Spinal cord (tissue), 10 donors: Measurements from ENCODE around the gene MARCHF6. TPM values are rescaled to one million over a fixed set of nuclear protein-coding genes. Genes with fewer than 3 reads are reported as not detected.

Experiments
- DNase-seq, 6 donors: peaks; one replicate each; pipeline versions ENCODE4 v3.0.0 to v3.0.0-alpha.2; 2013 to 2015; ENCODE audit warnings: low spot score in 6 of 6, low read depth in 4 of 6
- H3K27ac ChIP-seq: one replicate; pipeline ENCODE4 v1.5.1; 2013; ENCODE audit warnings: low read depth, low read length, control low read depth
- H3K27me3 ChIP-seq: one replicate; pipeline ENCODE4 v1.6.1; 2013; ENCODE audit warnings: low read length; ENCODE audit not compliant: control insufficient read depth, insufficient read depth
- H3K36me3 ChIP-seq: one replicate; pipeline ENCODE4 v1.6.1; 2013; ENCODE audit warnings: low read length; ENCODE audit not compliant: control insufficient read depth, insufficient read depth
- H3K4me1 ChIP-seq: one replicate; pipeline ENCODE4 v1.6.1; 2013; ENCODE audit warnings: low read length; ENCODE audit not compliant: control insufficient read depth, insufficient read depth
- H3K4me3 ChIP-seq: one replicate; pipeline ENCODE4 v1.5.1; 2013; ENCODE audit warnings: low read depth, low read length, control low read depth
- H3K9me3 ChIP-seq: one replicate; pipeline ENCODE4 v1.6.1; 2013; ENCODE audit warnings: low read length; ENCODE audit not compliant: control insufficient read depth, insufficient read depth
- WGBS: methylation state at CpG from one replicate; pipeline ENCODE4 v1.1.5; 2013; ENCODE audit warnings: missing lambda C conversion rate; ENCODE audit not compliant: insufficient coverage; 5-methylcytosine and 5-hydroxymethylcytosine counted together
- polyA plus RNA-seq, 2 donors: library from polyadenylated mRNA; unstranded; fragments of 120-200 nt; gene quantifications; one replicate each; pipeline ENCODE4 v1.2.1, GENCODE V29; 2013; ENCODE audit not compliant: insufficient read length in 2 of 2
- total RNA-seq, 2 donors: library from RNA; depleted of rRNA in 1 of 2; stranded (reverse); fragments of 120-200 nt in 1 of 2; fragments of >200 nt in 1 of 2; gene quantifications; one replicate each; pipeline versions ENCODE4 v1.2.3 to v1.2.4, GENCODE V29; 2013 to 2014
- donor health status: healthy.

Gene MARCHF6
- total and polyA plus RNA-seq, 4 donors = 173 to 234 (median 191) TPM

- H3K4me1 ChIP-seq = no peaks in the 10 kb centered on the region
- no peak overlapping the region for H3K27ac ChIP-seq
- no peak for DNase-seq
- H3K4me3 ChIP-seq = no peak overlapping the region
- WGBS = 77% methylated on average over 8 of the region's 9 CpGs
- no peaks in the 10 kb centered on the region for H3K27me3 ChIP-seq
- no peaks in the 10 kb centered on the region for H3K9me3 ChIP-seq
- H3K36me3 ChIP-seq = no peaks in the 10 kb centered on the region
These were observed 31.6 kb upstream of the MARCHF6 start for GRCh38 chr5:10321882-10322281.

DNA sequence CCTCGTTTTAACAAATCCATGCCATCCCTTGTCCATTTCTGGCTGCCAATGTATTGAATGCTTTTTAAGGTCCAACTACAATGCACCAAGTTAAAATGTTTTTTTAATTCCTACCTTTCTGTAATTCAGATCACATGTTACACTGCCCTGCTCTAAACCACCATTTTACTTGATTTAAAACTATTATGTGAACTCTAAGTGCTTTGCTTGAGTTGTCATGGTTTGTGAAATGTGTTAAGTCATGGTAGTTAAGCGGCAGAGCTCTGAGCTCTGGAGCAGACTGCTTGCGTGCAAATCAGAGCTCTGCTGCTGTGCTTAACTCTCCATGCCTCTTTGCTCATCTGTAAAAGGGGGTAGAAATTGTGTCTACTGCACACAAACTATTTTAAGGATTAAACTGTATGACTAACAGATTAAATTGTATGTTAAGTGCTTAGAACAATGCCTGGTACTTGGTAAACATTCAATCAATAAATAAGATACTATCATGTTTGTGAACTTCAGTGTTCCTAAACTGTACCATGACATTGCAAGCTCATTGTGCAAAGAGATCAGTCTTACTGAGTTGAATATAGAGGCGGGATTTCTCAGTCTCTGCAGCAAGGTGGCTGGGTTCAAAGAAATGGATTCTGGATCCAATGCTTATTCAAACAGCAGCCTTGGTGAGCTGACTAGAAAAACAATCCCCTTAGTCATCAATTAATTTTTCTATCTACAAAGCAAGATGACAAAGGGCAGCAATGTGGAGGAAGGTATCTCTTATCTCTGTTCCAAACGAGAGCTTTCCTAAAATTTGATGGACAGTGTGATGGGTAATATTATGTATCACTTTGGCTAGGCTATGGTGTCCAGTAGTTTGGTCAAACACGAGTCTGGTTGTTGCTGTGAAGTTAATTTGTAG, 29.7 kb upstream of the MARCHF6 start:
- Histone ChIP-seq H3K27me3 (no peaks in the 10 kb centered on the region), H3K4me3 (no peak overlapping the region), H3K36me3 (no peaks in the 10 kb centered on the region), H3K9me3 (no peaks in the 10 kb centered on the region), H3K27ac (no peak overlapping the region), H3K4me1 (no peaks in the 10 kb centered on the region)
- DNase-seq = peak in 1 of 6 donors; percentile 75
- WGBS = 57% methylated on average over 2 of the region's 6 CpGs

GRCh38 chr5:10324518-10325370, 28.8 kb upstream of the MARCHF6 start:
- H3K27ac ChIP-seq = no peak overlapping the region
- peak in 1 of 6 donors; percentile 57 for DNase-seq
- WGBS = 95% methylated on average over 5 of the region's 6 CpGs
- no peaks in the 10 kb centered on the region for H3K4me1 ChIP-seq
- no peaks in the 10 kb centered on the region for H3K36me3 ChIP-seq
- H3K4me3 ChIP-seq = no peak overlapping the region
- no peaks in the 10 kb centered on the region for H3K9me3 ChIP-seq
- H3K27me3 ChIP-seq = no peaks in the 10 kb centered on the region

DNA sequence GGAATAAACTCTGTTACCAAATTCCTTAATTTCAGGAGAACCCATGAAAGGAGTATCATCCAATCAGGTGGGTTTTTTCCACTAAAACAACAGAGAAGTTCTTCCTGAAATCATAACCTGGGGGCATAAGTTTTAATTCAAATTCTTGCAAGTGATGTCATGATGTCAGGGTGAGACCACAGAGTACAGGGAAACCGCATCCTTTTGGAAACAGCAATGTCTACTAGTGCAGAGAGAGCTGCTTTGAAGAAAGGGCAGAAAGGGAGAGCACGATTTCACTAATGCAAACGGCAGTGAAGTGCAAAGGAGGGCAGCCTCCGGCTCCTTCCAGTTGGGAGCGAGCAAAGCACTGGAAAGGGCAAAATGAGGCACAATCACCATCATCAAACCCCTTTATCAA, 25.2 kb upstream of the MARCHF6 start:
- H3K36me3 ChIP-seq = no peaks in the 10 kb centered on the region
- DNase-seq = no peak
- no peaks in the 10 kb centered on the region for H3K27me3 ChIP-seq
- H3K4me3 ChIP-seq = no peak overlapping the region
- H3K9me3 ChIP-seq = no peaks in the 10 kb centered on the region
- peaks cover 24% of the 10 kb centered on the region for H3K4me1 ChIP-seq
- WGBS = 93% methylated on average over 4 of the region's 5 CpGs
- H3K27ac ChIP-seq = no peak overlapping the region

- Histone ChIP-seq H3K27ac (no peak overlapping the region), H3K9me3 (no peaks in the 10 kb centered on the region), H3K27me3 (no peaks in the 10 kb centered on the region), H3K36me3 (no peaks in the 10 kb centered on the region), H3K4me1 (peaks cover 29% of the 10 kb centered on the region), H3K4me3 (no peak overlapping the region)
- WGBS = 88% methylated on average over 1 of the region's 2 CpGs
- no peak for DNase-seq
These were observed 24.1 kb upstream of the MARCHF6 start for GRCh38 chr5:10329446-10329819.

- Histone ChIP-seq H3K9me3 (no peaks in the 10 kb centered on the region), H3K4me1 (peaks cover 29% of the 10 kb centered on the region), H3K36me3 (no peaks in the 10 kb centered on the region), H3K4me3 (no peak overlapping the region), H3K27ac (peak overlapping the region; percentile 37), H3K27me3 (peaks cover 4% of the 10 kb centered on the region)
- 38% methylated on average over 7 of the region's 7 CpGs for WGBS
- DNase-seq = peak in 3 of 6 donors; percentile 32 to 87 (median 68)
These were observed 23.5 kb upstream of the MARCHF6 start for GRCh38 chr5:10329820-10330481.

GRCh38 chr5:10330511-10331230, 22.8 kb upstream of the MARCHF6 start:
- Histone ChIP-seq H3K9me3 (no peaks in the 10 kb centered on the region), H3K27me3 (peaks cover 5% of the 10 kb centered on the region), H3K4me1 (peaks cover 29% of the 10 kb centered on the region), H3K27ac (peak overlapping the region; percentile 37), H3K36me3 (no peaks in the 10 kb centered on the region), H3K4me3 (no peak overlapping the region)
- WGBS = 87% methylated on average over 8 of the region's 10 CpGs
- DNase-seq = no peak

DNA sequence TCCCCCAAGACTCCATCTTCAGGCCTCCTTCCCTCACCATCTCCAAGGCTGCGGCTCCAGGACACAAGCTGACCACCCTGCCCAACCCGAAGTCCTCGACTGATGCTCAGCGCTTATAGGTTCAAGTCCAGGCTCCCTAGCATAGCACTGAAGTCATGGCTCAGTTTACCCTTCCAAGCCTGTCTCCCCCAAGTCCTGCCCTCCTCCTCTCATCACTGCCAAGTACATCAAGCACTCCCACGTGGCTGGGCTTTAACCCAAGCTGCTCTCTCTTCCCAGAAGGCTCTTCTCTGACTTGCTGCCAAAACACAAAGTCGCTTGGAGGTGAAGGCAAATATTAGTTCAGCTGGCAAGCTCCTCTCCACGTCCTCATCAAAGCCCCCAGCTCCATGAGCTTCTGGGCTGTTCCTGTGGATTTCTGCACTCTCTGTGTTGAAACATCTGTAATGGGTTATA, 22.1 kb upstream of the MARCHF6 start:
- DNase-seq = peak in 2 of 6 donors; percentile 69 to 93
- 68% methylated on average over 5 of the region's 7 CpGs for WGBS
- Histone ChIP-seq H3K9me3 (no peaks in the 10 kb centered on the region), H3K4me1 (peaks cover 29% of the 10 kb centered on the region), H3K27ac (peak overlapping the region; percentile 71), H3K36me3 (no peaks in the 10 kb centered on the region), H3K27me3 (peaks cover 5% of the 10 kb centered on the region), H3K4me3 (no peak overlapping the region)

DNA sequence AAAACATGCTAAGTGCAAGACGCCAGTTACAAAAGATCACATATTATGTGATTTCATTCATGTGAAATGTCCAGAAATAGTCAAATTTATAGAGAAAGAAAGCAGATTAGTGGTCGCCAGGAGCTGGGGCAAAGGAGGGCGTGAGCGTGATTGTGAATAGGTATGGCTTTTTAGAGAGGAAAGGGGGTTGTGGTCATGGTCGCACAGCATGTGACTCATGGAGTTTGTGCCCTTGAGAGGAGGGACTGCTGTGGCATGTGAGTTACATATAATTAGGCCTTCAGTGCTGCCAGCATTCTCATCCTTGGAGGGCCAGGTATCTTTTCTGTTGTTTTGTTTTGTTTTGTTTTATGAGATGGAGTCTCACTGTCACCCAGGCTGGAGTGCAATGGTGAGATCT, 21.2 kb upstream of the MARCHF6 start:
- no peaks in the 10 kb centered on the region for H3K9me3 ChIP-seq
- peak overlapping the region; percentile 71 for H3K27ac ChIP-seq
- H3K36me3 ChIP-seq = no peaks in the 10 kb centered on the region
- H3K27me3 ChIP-seq = peaks cover 5% of the 10 kb centered on the region
- WGBS = 93% methylated on average over 4 of the region's 5 CpGs
- DNase-seq = no peak
- no peak overlapping the region for H3K4me3 ChIP-seq
- peaks cover 29% of the 10 kb centered on the region for H3K4me1 ChIP-seq
